DLD1 (cell line): ENCODE measurements around the gene CRHR1.

Experiments
- in situ Hi-C: cut with HindIII; loops from 2 replicates; pipeline ENCODE4 v1.10.0; 2017; ENCODE audit warnings: low sequenced_read_pairs

CRHR1 gene

GRCh38 chr17:45784293-45784740 is at the start of gene CRHR1:
Gene CRHR1, plus strand, starts transcription at chr17:45784320. Its CDS starts 225 bp downstream, at chr17:45784545.
- in situ Hi-C loops = no loop called here

GRCh38 chr17:45734598-45734997 is 49.5 kb upstream of the CRHR1 start:
- in situ Hi-C loops = loop anchor here (25.0 kb wide), 2 partner anchors 97 to 128 kb away; no protein-coding TSS in a partner anchor

GRCh38 chr17:45735488-45735887 is 48.6 kb upstream of the CRHR1 start:
- in situ Hi-C loops = loop anchor here (25.0 kb wide), 2 partner anchors 98 to 127 kb away; no protein-coding TSS in a partner anchor

GRCh38 chr17:45739786-45740185 is 44.3 kb upstream of the CRHR1 start:
- in situ Hi-C loops = loop anchor here (10.0 to 25.0 kb wide), 3 partner anchors 55 to 123 kb away; no protein-coding TSS in a partner anchor

- in situ Hi-C loops = loop anchor here (10.0 to 25.0 kb wide), 3 partner anchors 56 to 122 kb away; no protein-coding TSS in a partner anchor
These were observed 43.4 kb upstream of the CRHR1 start for GRCh38 chr17:45740553-45741330.

GRCh38 chr17:45742251-45742650 is 41.9 kb upstream of the CRHR1 start:
- in situ Hi-C loops = loop anchor here (10.0 to 25.0 kb wide), 3 partner anchors 57 to 120 kb away; no protein-coding TSS in a partner anchor

- in situ Hi-C loops = loop anchor here (10.0 to 25.0 kb wide), 3 partner anchors 59 to 119 kb away; no protein-coding TSS in a partner anchor
These were observed 40.3 kb upstream of the CRHR1 start for GRCh38 chr17:45743626-45744326.

- in situ Hi-C loops = loop anchor here (10.0 to 25.0 kb wide), 3 partner anchors 60 to 117 kb away; no protein-coding TSS in a partner anchor
These were observed 39.3 kb upstream of the CRHR1 start for GRCh38 chr17:45744826-45745225.

GRCh38 chr17:45745601-45746494 is 38.3 kb upstream of the CRHR1 start:
- in situ Hi-C loops = loop anchor here (10.0 to 25.0 kb wide), 3 partner anchors 61 to 116 kb away; no protein-coding TSS in a partner anchor

- in situ Hi-C loops = loop anchor here (10.0 to 25.0 kb wide), 3 partner anchors 63 to 114 kb away; no protein-coding TSS in a partner anchor
These were observed 36.2 kb upstream of the CRHR1 start for GRCh38 chr17:45747911-45748310.

GRCh38 chr17:45748731-45749310 is 35.3 kb upstream of the CRHR1 start:
- in situ Hi-C loops = loop anchor here (10.0 to 25.0 kb wide), 3 partner anchors 64 to 113 kb away; no protein-coding TSS in a partner anchor

- in situ Hi-C loops = loop anchor here (10.0 to 25.0 kb wide), 3 partner anchors 65 to 113 kb away; no protein-coding TSS in a partner anchor
These were observed 34.2 kb upstream of the CRHR1 start for GRCh38 chr17:45749831-45750335.

- in situ Hi-C loops = no loop called here
These were observed 33.2 kb upstream of the CRHR1 start for GRCh38 chr17:45750779-45751440.

GRCh38 chr17:45751466-45751865 is 32.7 kb upstream of the CRHR1 start:
- in situ Hi-C loops = no loop called here

GRCh38 chr17:45752246-45752645 is 31.9 kb upstream of the CRHR1 start:
- in situ Hi-C loops = no loop called here

GRCh38 chr17:45753645-45754225 is 30.4 kb upstream of the CRHR1 start:
- in situ Hi-C loops = no loop called here

GRCh38 chr17:45755050-45755449 is 29.1 kb upstream of the CRHR1 start:
- in situ Hi-C loops = no loop called here

- in situ Hi-C loops = no loop called here
These were observed 27.7 kb upstream of the CRHR1 start for GRCh38 chr17:45756266-45756991.
